Activated T-cell treated with anti-CD3 and anti-CD28 coated beads for 1 hour (primary cell): ENCODE data around the gene ADGRD1.

ENCODE experiments used
- DNase-seq: peaks from one replicate; pipeline ENCODE4 v3.0.0-alpha.2; 2020; ENCODE audit warnings: low read depth

The ADGRD1 gene

DNA sequence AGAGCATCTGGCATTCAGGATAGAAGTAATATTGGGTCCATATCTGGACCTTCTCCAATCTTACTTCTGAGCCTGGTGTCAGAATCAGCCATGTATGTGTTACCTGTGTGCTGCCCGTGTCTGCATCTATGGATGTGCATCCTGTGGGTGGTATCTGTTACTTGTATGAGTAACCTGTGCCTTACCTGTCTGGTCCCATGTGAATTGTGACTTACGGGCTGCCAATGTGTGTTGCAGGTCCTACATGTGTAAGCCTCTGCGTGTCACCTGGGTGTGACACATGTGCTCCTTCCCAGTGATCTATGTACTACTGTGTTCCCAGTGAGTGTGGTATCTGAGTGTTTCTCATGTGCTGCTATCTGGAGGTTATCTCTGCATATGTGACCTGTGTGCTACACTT, 208.4 kb downstream of the ADGRD1 start:
- no peak for DNase-seq

DNA sequence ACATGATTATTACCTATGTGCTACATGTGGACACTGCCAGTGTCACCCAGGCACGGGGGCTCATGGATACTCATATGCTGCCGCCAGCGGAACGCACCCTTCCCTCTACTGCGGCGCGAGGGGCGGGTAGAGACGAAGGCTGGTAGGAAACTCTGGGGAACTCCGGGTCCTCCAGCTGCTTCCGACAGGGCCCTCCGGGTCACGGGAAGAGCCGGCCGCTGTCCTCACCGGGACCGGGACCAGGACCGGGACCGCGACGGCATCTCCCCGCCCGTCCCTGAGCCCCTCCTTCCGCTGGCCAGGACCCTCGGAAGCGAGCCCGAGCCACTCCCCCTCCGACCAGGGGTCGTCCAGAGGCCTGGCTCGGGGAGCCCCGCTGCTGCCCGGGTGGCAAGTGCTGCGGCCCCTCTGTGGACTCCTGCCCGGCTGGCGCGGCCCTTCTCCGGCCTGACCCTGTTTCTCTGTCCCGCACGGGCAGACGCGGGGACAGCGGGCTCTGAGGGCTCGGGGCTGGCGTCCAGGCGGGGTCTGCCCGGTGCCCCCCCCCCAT, 209.6 kb downstream of the ADGRD1 start:
- DNase-seq = no peak

DNA sequence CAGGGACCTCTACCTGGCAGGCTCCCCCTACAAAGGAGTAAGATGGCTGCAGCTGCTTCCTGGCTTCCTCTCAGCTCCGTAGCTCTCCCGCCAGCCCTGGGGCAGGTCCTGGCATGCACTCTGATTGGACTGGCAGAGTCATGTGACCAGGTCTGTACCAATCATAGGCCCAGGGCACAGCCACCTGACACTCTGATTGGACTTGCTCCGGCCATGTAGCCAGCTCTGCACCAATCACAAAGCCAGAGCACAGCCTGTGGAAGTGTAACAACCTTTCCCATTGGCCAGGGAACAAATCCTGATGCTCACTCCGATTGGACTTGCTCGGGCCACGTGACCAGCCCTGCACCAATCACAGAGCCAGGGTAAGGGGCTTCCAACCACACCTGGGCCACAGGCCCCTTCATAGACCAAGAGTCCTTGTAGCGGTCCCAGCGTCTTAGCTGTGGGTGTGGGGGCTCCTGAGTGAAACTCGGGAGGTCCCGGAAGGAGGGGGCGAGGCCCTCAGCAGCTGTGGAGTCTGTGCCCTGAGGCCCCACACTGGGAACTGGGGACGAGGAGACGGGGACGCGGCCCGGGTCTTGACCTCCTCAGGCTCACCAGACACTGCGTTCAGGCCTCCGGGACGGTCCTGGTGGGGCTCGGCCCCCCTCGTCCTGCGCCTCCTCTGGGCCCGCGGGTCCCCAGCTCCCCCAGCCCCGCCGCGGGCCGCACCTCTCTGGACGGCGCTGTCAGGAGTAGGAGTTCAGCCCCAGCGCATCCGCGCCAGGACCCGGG, 210.6 kb downstream of the ADGRD1 start:
- DNase-seq = no peak

DNA sequence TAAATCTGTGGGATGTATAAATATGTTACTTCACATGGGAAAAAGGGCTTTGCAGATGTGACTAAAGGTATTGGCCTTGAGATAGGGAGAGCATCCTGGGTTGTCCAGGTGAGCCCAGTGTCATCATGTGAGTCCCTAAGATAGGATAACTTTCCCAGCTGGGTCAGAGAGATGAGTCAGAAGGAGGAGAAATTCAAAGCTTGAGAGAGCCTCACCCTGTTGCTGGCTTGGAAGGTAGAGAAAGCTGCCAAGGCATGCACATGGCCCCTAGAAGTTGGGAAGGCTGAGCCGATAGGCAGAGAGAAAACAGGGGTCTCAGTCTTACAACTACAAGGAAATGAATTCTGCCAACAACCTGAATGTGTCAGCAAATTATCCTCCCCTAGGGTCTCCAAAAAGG, 213.0 kb downstream of the ADGRD1 start:
- no peak for DNase-seq

DNA sequence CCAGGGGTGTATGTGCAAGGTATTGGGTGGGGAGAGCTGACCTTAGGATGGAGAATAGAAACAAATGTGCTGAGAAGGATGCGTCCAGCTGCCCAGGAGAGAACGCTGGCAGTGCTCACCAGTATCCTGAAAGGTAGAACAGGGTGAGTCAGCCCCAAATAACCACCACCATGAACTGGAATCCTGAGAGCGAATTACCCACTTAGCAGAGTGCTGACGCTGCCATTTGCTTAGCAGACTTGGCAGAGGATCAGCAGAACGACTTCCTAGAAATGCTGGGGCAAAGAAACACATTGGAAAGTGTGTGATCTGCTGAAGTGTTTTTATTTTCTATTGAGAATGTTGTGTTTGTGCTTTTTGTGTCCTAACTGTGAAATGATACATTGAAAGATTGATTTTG, 213.6 kb downstream of the ADGRD1 start:
- DNase-seq = no peak

DNA sequence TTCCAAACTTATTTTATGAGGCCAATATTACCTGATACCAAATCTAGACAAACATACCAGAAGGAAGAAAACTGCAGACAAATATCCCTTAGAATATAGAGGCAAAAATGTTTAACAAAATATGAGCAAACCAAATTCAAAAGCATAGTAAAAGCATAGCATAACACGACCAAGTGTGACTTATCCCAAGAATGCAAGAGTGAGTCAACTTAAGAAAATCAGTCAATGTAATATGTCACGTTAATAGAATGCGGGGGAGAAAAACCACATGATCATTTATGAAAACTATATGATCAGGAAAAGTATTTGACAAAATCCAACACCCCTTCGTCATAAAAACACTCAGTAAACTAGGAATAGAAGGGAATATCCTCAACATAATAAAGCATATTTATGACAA, 217.3 kb downstream of the ADGRD1 start:
- no peak for DNase-seq

DNA sequence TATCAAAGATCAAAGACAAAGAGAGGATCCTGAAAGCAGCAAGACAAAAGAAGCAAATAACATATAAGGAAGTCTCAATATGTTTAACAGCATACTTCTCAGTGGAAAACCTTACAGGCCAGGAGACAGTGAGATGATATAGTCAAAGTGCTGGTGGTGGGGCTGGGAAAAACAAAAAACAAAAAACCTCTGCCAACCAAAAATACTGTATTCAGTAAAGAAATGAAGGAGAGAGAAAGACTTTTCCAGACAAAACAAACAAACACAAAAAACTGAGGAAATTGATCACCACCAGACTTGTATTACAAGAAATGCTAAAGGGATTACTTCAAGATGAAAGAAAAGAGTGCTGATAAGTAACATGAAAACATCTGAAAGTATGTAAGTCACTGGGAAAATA, 221.2 kb downstream of the ADGRD1 start:
- DNase-seq = no peak

DNA sequence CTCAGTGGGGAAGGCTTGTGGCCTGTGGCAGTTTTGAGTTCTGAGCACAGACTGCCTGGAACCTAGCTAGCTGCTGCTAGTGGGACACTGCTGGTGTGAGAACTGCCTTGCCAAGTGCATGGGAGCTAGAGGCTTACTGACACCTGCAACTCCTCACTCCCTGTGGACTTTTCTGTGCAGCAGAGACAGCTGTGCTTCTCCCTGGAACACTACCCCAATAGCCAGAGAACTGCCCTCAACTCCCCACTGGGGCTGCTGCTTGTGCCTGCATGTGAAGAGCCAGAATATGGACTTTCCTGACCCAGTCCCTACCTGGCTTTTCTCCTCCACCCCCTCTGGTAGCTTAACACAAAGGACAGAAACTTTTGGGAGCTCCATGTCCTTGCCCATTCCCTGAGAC, 222.6 kb downstream of the ADGRD1 start:
- no peak for DNase-seq

DNA sequence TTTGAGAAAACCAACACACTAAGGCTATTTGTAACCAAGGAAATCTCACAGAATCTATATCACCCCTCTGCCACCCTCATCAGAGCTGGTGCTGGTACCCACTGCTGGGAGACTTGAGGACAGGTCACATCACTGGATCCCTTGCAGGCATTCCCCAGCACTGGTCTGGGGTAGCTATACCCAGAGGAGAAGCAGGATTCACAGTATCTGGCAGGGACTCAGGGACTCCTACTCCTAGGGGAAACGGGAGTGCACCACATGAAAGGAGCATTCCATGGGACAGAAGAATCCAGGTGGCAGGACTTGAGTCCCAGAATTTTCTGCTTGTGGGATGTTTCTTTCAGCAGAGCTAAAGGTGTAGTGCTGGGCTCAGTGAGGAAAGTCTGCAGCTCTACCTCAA, 223.2 kb downstream of the ADGRD1 start:
- DNase-seq = no peak

DNA sequence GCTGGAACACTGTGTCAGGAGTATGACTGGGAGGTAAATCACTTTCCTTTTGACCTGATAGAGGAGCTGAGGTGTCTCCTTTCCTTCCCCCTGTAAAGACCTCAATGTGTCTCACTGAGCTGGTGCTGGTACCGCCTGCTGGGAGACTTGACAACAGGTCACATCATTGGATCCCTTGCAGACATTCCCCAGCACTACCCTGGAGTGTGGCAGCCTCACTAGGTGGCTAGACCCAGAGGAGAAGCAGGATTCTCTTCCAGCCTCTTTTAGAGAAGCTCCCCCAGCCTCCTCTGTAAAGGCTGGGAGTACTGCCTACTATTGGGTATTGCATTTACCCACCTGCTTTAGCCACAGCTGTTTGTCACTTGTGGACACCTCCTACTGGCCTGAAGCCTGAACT, 223.9 kb downstream of the ADGRD1 start:
- no peak for DNase-seq

DNA sequence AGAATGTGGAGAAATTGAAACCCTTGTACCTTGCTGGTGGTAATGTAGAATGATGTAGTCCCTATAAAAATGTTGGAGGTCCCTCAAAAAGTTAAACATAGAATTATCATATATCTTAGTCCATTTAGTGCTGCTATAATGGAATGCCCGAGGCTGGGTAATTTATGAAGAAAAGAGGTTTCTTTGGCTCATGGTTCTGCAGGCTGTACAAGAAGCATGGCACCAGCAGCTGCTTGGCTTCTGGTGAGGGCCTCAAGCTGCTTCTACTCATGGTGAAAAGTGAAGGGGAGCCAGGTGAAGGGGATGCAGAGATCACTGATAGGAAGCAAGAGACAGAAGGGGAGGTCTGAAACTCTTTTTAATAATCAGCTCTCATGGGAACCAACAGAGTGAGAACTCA, 233.9 kb downstream of the ADGRD1 start:
- no peak for DNase-seq

DNA sequence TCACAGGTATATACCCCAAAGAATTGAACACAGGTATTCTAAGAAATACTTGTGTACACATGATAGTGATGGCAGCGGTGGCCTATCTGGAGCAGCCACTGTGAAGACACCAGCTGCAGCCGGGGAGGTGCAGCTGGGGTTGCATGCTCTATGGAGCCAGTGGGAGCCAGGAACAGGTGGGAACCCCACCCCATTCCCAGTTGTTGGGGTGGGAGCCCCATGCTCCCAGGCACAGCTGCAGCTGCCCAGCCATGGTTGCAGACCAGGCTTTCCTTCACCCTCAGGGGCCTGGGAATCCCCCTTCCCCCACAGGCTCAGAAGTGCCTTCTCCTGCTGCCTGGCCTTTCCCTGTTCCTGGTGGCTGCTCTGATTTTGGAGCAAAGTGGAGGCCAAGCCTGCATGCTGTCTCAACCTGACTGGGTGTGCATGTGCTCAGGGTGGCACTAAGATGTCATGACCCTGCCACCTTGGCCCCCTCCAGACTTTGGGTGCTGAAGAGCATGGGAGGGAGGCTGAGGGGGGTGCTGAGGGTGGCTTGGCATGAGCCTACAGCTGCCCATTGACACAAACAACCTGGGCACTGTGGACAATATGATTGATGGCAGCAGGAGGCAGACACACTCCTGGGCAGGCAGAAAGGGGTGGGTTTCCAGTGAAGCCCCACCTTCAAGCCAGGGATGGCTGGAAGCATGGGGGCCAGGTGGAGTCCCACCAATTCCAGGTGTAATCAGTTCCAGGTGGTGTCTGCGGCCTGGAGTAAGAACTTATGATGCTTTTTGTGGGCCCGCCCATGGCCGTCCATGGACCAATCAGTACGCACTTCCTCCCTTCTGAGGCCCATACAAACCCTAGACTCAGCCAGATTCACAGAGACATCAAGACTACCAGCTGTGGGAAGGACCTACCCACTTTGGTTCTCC, 234.7 kb downstream of the ADGRD1 start:
- no peak for DNase-seq

DNA sequence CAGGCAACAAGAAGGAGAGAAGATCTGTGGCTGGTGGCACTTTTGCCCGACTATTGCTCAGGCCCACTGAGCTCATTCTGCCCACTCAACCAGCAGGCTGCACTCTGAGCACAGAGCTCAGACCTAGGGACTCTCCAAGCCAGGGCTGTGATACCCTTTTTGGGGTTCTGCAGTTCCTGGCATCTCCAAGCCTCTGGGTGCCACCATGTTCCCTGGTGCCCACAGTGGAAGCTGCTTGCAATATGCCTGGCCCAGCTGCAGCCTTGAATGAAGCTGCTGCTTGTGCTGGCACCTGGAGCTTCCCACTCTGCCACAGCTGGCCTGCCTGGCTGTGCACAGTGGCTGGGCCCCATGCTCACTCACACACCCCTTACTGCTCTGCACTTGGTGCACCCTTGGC, 236.1 kb downstream of the ADGRD1 start:
- no peak for DNase-seq

DNA sequence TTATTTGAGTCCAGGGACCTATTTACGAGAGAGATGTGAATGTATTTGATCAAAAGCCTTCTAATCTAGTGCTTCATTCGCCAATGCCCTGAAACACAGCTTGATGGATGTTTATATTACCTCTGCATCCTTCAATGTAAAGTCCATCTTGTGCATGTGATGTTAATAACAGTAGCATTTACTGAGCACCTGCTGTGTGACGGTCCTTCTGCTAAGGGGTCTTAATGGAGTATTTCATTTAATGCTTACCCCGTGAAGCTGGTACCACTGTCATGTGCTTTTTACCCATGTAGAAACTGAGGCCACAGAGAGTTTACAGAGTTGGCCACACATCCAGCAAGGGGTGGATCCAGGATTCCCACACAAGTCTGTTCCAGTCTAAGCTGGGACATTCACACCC, 237.3 kb downstream of the ADGRD1 start:
- no peak for DNase-seq
